ENCODE results near the gene STUM.
"Not testable (repeated sequence)": the region's sequence is repeated elsewhere in the genome, so short reads cannot be mapped to it uniquely, and the experiment has no call there.

Gene STUM

GRCh38 chr1:226609836-226610455 lies 61.4 kb downstream of the STUM start:
- Histone ChIP-seq H3K27me3 (replicated peaks; ENCODE audit: insufficient read depth, low read length) (no peaks in the 10 kb centered on the region), H2AFZ (ENCODE audit: low read length) (no peak overlapping the region), H3K4me1 (ENCODE audit: low read length) (0 out of 2 replicates have a peak, but pooled peaks cover 7% of the 10 kb centered on the region), H3K79me2 (ENCODE audit: low read length) (no peaks in the 10 kb centered on the region), H3K9me2 (replicated peaks; ENCODE audit: insufficient read depth, low read length) (no peaks in the 10 kb centered on the region), H3F3A (ENCODE audit: insufficient read depth, low read length) (no peaks in the 10 kb centered on the region), H3K9ac (ENCODE audit: low read length) (no peak overlapping the region), H3K36me3 (replicated peaks; ENCODE audit: insufficient read depth, low read length) (no peaks in the 10 kb centered on the region), H3K9me3 (replicated peaks; ENCODE audit: insufficient read depth, low read length) (no peaks in the 10 kb centered on the region), H4K20me1 (ENCODE audit: insufficient read depth, low read length) (no peaks in the 10 kb centered on the region), H3K27ac (ENCODE audit: low read length) (no peak overlapping the region), H3K4me2 (ENCODE audit: low read depth, low read length) (no peak overlapping the region), H3K4me3 (ENCODE audit: low read length) (no peak overlapping the region)
- TF ChIP-seq EZH2 (optimal IDR thresholded peaks at IDR 0.05; ENCODE audit: low read depth, low read length) (no peak), CTCF (IDR thresholded peaks at IDR 0.05; ENCODE audit: low read length) (no peak), EZH2phosphoT487 (IDR thresholded peaks at IDR 0.05; ENCODE audit: low read length) (no peak)
- peak; percentile 42 for DNase-seq

DNA sequence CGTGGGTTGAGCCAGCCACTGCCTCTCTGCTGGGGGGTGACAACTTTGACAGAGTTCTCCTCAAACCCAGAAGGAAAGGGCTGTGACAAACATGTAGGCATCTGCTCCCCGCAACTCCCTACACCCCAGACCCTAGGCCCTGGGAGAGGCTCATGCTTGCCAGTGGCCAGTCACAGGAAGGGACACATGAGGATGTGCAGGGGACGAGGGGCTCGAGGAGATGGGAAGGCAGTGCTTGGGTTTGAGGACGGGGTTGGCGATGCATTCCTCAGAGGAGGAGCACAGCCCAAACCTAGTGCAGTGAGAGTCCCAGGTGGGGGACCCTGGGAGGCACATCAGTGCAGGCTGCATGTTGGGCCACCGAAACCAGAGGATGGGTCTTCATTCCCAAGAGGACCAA lies 62.1 kb downstream of the STUM start:
- Histone ChIP-seq H3K4me3 (ENCODE audit: low read length) (no peak overlapping the region), H2AFZ (ENCODE audit: low read length) (no peak overlapping the region), H3K27me3 (replicated peaks; ENCODE audit: insufficient read depth, low read length) (no peaks in the 10 kb centered on the region), H3K9ac (ENCODE audit: low read length) (no peak overlapping the region), H3K4me1 (ENCODE audit: low read length) (0 out of 2 replicates have a peak, but pooled peaks cover 7% of the 10 kb centered on the region), H3K36me3 (replicated peaks; ENCODE audit: insufficient read depth, low read length) (no peaks in the 10 kb centered on the region), H3K79me2 (ENCODE audit: low read length) (no peaks in the 10 kb centered on the region), H3K9me3 (replicated peaks; ENCODE audit: insufficient read depth, low read length) (no peaks in the 10 kb centered on the region), H3K27ac (ENCODE audit: low read length) (no peak overlapping the region), H3F3A (ENCODE audit: insufficient read depth, low read length) (no peaks in the 10 kb centered on the region), H3K4me2 (ENCODE audit: low read depth, low read length) (no peak overlapping the region), H4K20me1 (ENCODE audit: insufficient read depth, low read length) (no peaks in the 10 kb centered on the region), H3K9me2 (replicated peaks; ENCODE audit: insufficient read depth, low read length) (no peaks in the 10 kb centered on the region)
- DNase-seq, result no peak
- TF ChIP-seq EZH2phosphoT487 (IDR thresholded peaks at IDR 0.05; ENCODE audit: low read length), result no peak
- no peak for TF ChIP-seq CTCF (IDR thresholded peaks at IDR 0.05; ENCODE audit: low read length)
- TF ChIP-seq EZH2 (optimal IDR thresholded peaks at IDR 0.05; ENCODE audit: low read depth, low read length), result no peak

DNA sequence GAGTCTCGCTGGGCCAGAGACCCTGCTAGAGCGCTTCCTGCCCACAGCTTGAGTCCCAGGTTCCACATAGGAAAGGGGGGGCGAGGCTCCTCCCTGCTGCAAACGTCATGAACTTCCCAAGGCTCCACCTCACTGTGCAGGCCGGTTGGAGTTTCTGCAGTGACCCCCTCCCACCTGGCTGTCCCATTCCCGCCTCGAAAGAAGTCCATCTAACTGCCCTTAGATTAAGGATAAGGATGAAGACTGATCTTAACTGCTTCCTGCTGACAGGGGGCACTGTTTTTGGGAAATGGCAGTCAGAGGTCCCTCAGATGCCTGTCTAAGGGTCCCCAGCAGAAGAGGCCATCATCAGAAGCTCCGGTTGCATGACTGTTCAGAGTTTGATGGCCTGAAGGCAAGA lies 62.7 kb downstream of the STUM start:
- H3F3A ChIP-seq (ENCODE audit: insufficient read depth, low read length), result no peaks in the 10 kb centered on the region
- no peak for DNase-seq
- H2AFZ ChIP-seq (ENCODE audit: low read length), result no peak overlapping the region
- H3K9me2 ChIP-seq (replicated peaks; ENCODE audit: insufficient read depth, low read length), result no peaks in the 10 kb centered on the region
- H3K27me3 ChIP-seq (replicated peaks; ENCODE audit: insufficient read depth, low read length), result no peaks in the 10 kb centered on the region
- H4K20me1 ChIP-seq (ENCODE audit: insufficient read depth, low read length), result no peaks in the 10 kb centered on the region
- no peak overlapping the region for H3K4me3 ChIP-seq (ENCODE audit: low read length)
- TF ChIP-seq CTCF (IDR thresholded peaks at IDR 0.05; ENCODE audit: low read length), result no peak
- TF ChIP-seq EZH2phosphoT487 (IDR thresholded peaks at IDR 0.05; ENCODE audit: low read length), result no peak
- TF ChIP-seq EZH2 (optimal IDR thresholded peaks at IDR 0.05; ENCODE audit: low read depth, low read length), result no peak
- H3K27ac ChIP-seq (ENCODE audit: low read length), result no peak overlapping the region
- 0 out of 2 replicates have a peak, but pooled peaks cover 7% of the 10 kb centered on the region for H3K4me1 ChIP-seq (ENCODE audit: low read length)
- H3K79me2 ChIP-seq (ENCODE audit: low read length), result no peaks in the 10 kb centered on the region
- no peak overlapping the region for H3K4me2 ChIP-seq (ENCODE audit: low read depth, low read length)
- H3K9ac ChIP-seq (ENCODE audit: low read length), result no peak overlapping the region
- no peaks in the 10 kb centered on the region for H3K9me3 ChIP-seq (replicated peaks; ENCODE audit: insufficient read depth, low read length)
- H3K36me3 ChIP-seq (replicated peaks; ENCODE audit: insufficient read depth, low read length), result no peaks in the 10 kb centered on the region

DNA sequence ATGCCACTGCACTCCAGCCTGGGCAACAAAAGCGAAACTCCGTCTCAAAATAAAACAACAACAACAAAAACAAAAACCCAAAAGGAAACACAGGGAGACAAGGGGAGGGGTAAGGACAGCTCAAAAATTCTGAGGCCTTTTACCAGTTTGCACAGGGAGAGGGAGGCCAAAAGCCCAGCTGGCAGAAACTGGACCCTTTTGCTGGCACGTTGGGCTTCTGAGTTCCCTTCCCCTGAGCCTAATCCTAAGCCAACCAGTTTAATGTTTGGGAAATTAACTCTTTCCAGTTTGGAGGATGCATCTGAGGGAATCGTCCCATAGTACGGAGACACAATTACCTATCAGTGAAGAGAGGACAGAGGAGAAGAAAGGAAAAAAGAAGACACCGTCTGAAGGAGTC lies 63.4 kb downstream of the STUM start:
- not testable (repeated sequence) for H4K20me1 ChIP-seq (ENCODE audit: insufficient read depth, low read length); H3K27me3 ChIP-seq (replicated peaks; ENCODE audit: insufficient read depth, low read length); H3K4me3 ChIP-seq (ENCODE audit: low read length); H3K36me3 ChIP-seq (replicated peaks; ENCODE audit: insufficient read depth, low read length); H2AFZ ChIP-seq (ENCODE audit: low read length); H3K27ac ChIP-seq (ENCODE audit: low read length); H3F3A ChIP-seq (ENCODE audit: insufficient read depth, low read length); H3K4me2 ChIP-seq (ENCODE audit: low read depth, low read length); DNase-seq; H3K9ac ChIP-seq (ENCODE audit: low read length); H3K4me1 ChIP-seq (ENCODE audit: low read length); H3K79me2 ChIP-seq (ENCODE audit: low read length); H3K9me3 ChIP-seq (replicated peaks; ENCODE audit: insufficient read depth, low read length); H3K9me2 ChIP-seq (replicated peaks; ENCODE audit: insufficient read depth, low read length)
